Measurements from ENCODE around the gene YWHAG.
"Not testable (repeated sequence)": the region's sequence is repeated elsewhere in the genome, so short reads cannot be mapped to it uniquely, and the experiment has no call there.

YWHAG gene

GRCh38 chr7:76343931-76344321 is 14.9 kb downstream of the YWHAG start:
- TF ChIP-seq CTCF (conservative IDR thresholded peaks at IDR 0.05) = no peak
- no peak overlapping the region for H3K27ac ChIP-seq

GRCh38 chr7:76343294-76343930 is 15.4 kb downstream of the YWHAG start:
- TF ChIP-seq CTCF (conservative IDR thresholded peaks at IDR 0.05) = no peak
- no peak overlapping the region for H3K27ac ChIP-seq

- TF ChIP-seq CTCF (conservative IDR thresholded peaks at IDR 0.05) = no peak
- H3K27ac ChIP-seq = no peak overlapping the region
Measured at GRCh38 chr7:76342222-76342621, 16.6 kb downstream of the YWHAG start.

GRCh38 chr7:76340617-76341131 is 18.1 kb downstream of the YWHAG start:
- TF ChIP-seq CTCF (conservative IDR thresholded peaks at IDR 0.05) = no peak
- H3K27ac ChIP-seq = no peak overlapping the region

- TF ChIP-seq CTCF (conservative IDR thresholded peaks at IDR 0.05) = no peak
- H3K27ac ChIP-seq = no peak overlapping the region
Measured at GRCh38 chr7:76338298-76339084, 20.3 kb downstream of the YWHAG start.

- no peak overlapping the region for H3K27ac ChIP-seq
- no peak for TF ChIP-seq CTCF (conservative IDR thresholded peaks at IDR 0.05)
Measured at GRCh38 chr7:76337147-76337546, 21.6 kb downstream of the YWHAG start.

- H3K27ac ChIP-seq = no peak overlapping the region
- no peak for TF ChIP-seq CTCF (conservative IDR thresholded peaks at IDR 0.05)
Measured at GRCh38 chr7:76336094-76336493, 22.7 kb downstream of the YWHAG start.

GRCh38 chr7:76335417-76335816 is 23.4 kb downstream of the YWHAG start:
- H3K27ac ChIP-seq = not testable (repeated sequence)
